ENCODE results near the gene MSH3. TPM values are rescaled to one million over a fixed set of nuclear protein-coding genes. Genes with fewer than 3 reads are reported as not detected.

MSH3 gene
- 6.6 and 7.4 TPM in 2 replicates for total RNA-seq

GRCh38 chr5:80654391-80655230, at the start of gene MSH3, which contains the start of gene DHFR:
Gene MSH3, plus strand, starts transcription at chr5:80654652. Its CDS starts 76 bp downstream, at chr5:80654728.
Gene DHFR, minus strand, starts transcription at chr5:80654983. Its CDS starts 494 bp downstream, at chr5:80654489.

Other genes with a start within 250 kb of the MSH3 start
- 42.5 and 51.1 TPM in 2 replicates for gene ZFYVE16, start 246.6 kb upstream of the MSH3 start, total RNA-seq
- 2.2 and 2.6 TPM in 2 replicates for gene FAM151B, start 166.6 kb upstream of the MSH3 start, total RNA-seq
- under 0.01 TPM in 1 of 2 replicates, not detected in the other for gene ANKRD34B, start 84.4 kb upstream of the MSH3 start, total RNA-seq
- gene DHFR, start 331 bp downstream of the MSH3 start, total RNA-seq = 7.7 and 10.4 TPM in 2 replicates